Heart right ventricle (tissue), 16 donors: Measurements from ENCODE around the gene FRS3. TPM values are rescaled to one million over a fixed set of nuclear protein-coding genes. Genes with fewer than 3 reads are reported as not detected.

Experiments
- ATAC-seq, 8 donors: fragments of 200-7000 bp; cut with Tn5 transposase; one replicate each; pipeline ENCODE4 v1.9.1; 2020; ENCODE audit warnings: mild to moderate bottlenecking in 8 of 8, moderate library complexity in 8 of 8, moderate number of reproducible peaks in 1 of 8
- DNase-seq, 2 donors: peaks; one replicate each; pipeline ENCODE4 v3.0.0-alpha.2; 2020
- H3K27ac ChIP-seq, 10 donors: fragments of 200-600 bp; sonication (generic) in 2 of 10; one replicate each; pipeline versions ENCODE4 v1.5.0 to v1.8.0; 2020 to 2022; ENCODE audit warnings: mild to moderate bottlenecking in 3 of 10
- H3K27me3 ChIP-seq, 7 donors: fragments of 200-600 bp; one replicate each; pipeline ENCODE4 v1.8.0; 2021 to 2022; ENCODE audit warnings: mild to moderate bottlenecking in 2 of 7
- H3K36me3 ChIP-seq, 9 donors: fragments of 200-600 bp; sonication (generic) in 1 of 9; one replicate each; pipeline versions ENCODE4 v1.5.0 to v1.8.0; 2020 to 2022; ENCODE audit warnings: mild to moderate bottlenecking in 2 of 9
- H3K4me1 ChIP-seq, 9 donors: fragments of 200-600 bp; sonication (generic) in 1 of 9; one replicate each; pipeline versions ENCODE4 v1.5.0 to v1.8.0; 2020 to 2022; ENCODE audit warnings: mild to moderate bottlenecking in 4 of 9
- H3K4me3 ChIP-seq, 10 donors: fragments of 200-600 bp; sonication (generic) in 2 of 10; one replicate each; pipeline versions ENCODE4 v1.5.0 to v1.8.0; 2020 to 2022; ENCODE audit warnings: mild to moderate bottlenecking in 7 of 10, moderate library complexity in 2 of 10
- H3K9me3 ChIP-seq, 11 donors: fragments of 200-600 bp in 10 of 11; sonication (generic) in 2 of 11; one replicate each; pipeline versions ENCODE4 v1.5.0 to v1.8.0; 2013 to 2022; ENCODE audit warnings: mild to moderate bottlenecking in 2 of 11, control low read depth in 1 of 11, moderate library complexity in 1 of 11
- WGBS, 2 donors: extraction: QIAGEN DNeasy Blood & Tissue Kit; methylation state at CpG; one replicate each; pipeline ENCODE4 v1.1.7; 2013; ENCODE audit warnings: inconsistent platforms in 1 of 2; 5-methylcytosine and 5-hydroxymethylcytosine counted together
- intact Hi-C, 10 donors: fragments of 100-400 bp; cut with DNase I; formaldehyde crosslinking; loops; one replicate each; pipeline versions ENCODE4 v1.11.1 to v1.14.2; 2022
- polyA plus RNA-seq, 2 donors: library from polyadenylated mRNA; stranded (reverse); fragments of 200-250 nt; gene quantifications; one replicate each; pipeline ENCODE4 v1.2.3, GENCODE V29; 2013
- total RNA-seq, 10 donors: library from RNA; stranded (reverse); fragmentation: NEBNext Ultra II Directional in 3 of 10; extraction: Animal tissue kit (Norgen Biotek cat#: 25700) in 3 of 10; gene quantifications; one replicate each; pipeline versions ENCODE4 v1.2.1 to v1.2.4, GENCODE V29; 2021 to 2023
- TF ChIP-seq, protein P1 (sequence below), 9 donors: fragments of 200-600 bp; sonication (generic) in 2 of 9; IDR thresholded peaks; one replicate each; pipeline versions ENCODE4 v1.5.0 to v1.8.0; 2021 to 2022; ENCODE audit warnings: antibody characterized with exemption in 9 of 9, mild to moderate bottlenecking in 5 of 9, moderate library complexity in 1 of 9
- donor health status: Arrhythmogenic right ventricular cardiomyopathy.
- donor health status: ischemic (EF 13 %, LVEDD 7.1; RV severe dilation, severe dysfunction).
- donor health status: healthy with polysubstance abuse.
- donor health status: DM: no; HTN: yes; CAD: no.
- donor health status: DM: no; HTN: no; CAD: no.
- donor health status: ischemic (EF 25% LVEDD 6.9; RV normal size, moderate dysfunction).
- donor health status: ischemic (EF 25% LVEDD 5.7; RV mildly dilated, moderate dysfunction).
- donor health status: healthy.
- donor health status: DM: yes; HTN: yes; CAD: no.
- donor health status: Ischemic cardiomyopathy.
- donor health status: ischemic (EF 35%, LVEDD 5.7; RV mildly dilated, moderate dysfunction).
- donor health status: nonischemic (EF 11% LVEDD 7.7; RV severe dilation, severe dysfunction).
- donor health status: DM: yes; HTN: yes; CAD: no.
- donor health status: PGD.
- donor health status: ischemic (EF 29% LVEDD 5.4; RV normal size, mild dysfunction).
- donor health status: nonischemic (EF 23%, LVEDD 6.1; RV moderate dilation, normal function).

Gene FRS3
- total and polyA plus RNA-seq, 12 donors, result 2.8 to 8.7 (median 5.8) TPM

DNA sequence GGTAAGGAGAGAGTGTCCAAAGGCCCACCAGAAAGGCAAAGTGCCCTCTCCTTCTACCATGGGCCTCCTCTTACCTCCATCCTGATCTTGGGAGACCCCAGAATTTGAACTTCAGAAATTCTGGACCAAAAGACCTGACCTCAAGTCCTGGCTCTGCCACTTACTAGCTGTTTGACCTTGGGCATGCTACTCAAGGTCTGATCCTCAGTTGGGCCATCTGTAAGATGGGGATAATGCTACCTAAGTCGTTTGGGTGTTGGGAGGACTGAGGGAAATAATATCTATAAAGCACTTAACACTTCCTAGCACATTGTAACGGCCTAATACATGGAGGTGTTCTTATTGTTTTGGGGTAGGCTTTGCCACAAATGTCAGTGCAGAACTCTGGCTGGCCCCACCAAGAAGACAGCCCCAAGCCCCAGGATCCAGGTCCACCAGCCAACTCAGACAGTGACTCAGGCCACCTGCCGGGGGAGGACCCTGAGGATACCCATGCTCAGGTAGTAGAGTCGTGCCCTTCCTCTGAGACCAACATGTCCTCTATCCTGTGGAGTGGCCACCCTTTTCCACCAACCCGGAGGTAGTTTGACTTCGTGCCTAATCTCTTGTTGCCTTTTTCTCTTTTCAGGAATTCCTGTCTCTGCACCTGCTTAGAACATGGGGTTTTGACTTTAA is 3.5 kb upstream of the FRS3 start:
- ATAC-seq (no peak), DNase-seq (no peak)
- H3K27me3 ChIP-seq, result no peaks in the 10 kb centered on the region
- H3K4me3 ChIP-seq, result no peak overlapping the region
- H3K36me3 ChIP-seq, result peaks cover 0 to 22% (median 0%) of the 10 kb centered on the region in 9 donors
- H3K4me1 ChIP-seq, result peaks cover 22 to 70% (median 51%) of the 10 kb centered on the region in 9 donors
- intact Hi-C loops, result loop anchor here in 8 of 10 donors (5.0 to 10.0 kb wide), 8 partner anchors 46 to 432 kb away; partner anchors contain the start of genes MRPS10 (in 2 of the 8), USP49 (in 2 of the 8) and TFEB (in 1 of the 8)
- H3K27ac ChIP-seq, result peak overlapping the region in 1 of 10 donors; percentile 94
- H3K9me3 ChIP-seq, result no peaks in the 10 kb centered on the region
- TF ChIP-seq, protein P1, sequence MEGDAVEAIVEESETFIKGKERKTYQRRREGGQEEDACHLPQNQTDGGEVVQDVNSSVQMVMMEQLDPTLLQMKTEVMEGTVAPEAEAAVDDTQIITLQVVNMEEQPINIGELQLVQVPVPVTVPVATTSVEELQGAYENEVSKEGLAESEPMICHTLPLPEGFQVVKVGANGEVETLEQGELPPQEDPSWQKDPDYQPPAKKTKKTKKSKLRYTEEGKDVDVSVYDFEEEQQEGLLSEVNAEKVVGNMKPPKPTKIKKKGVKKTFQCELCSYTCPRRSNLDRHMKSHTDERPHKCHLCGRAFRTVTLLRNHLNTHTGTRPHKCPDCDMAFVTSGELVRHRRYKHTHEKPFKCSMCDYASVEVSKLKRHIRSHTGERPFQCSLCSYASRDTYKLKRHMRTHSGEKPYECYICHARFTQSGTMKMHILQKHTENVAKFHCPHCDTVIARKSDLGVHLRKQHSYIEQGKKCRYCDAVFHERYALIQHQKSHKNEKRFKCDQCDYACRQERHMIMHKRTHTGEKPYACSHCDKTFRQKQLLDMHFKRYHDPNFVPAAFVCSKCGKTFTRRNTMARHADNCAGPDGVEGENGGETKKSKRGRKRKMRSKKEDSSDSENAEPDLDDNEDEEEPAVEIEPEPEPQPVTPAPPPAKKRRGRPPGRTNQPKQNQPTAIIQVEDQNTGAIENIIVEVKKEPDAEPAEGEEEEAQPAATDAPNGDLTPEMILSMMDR (IDR thresholded peaks at IDR 0.05), result no peak
- 75 to 79% methylated on average over 6 of the region's 6 CpGs for WGBS, 2 donors

DNA sequence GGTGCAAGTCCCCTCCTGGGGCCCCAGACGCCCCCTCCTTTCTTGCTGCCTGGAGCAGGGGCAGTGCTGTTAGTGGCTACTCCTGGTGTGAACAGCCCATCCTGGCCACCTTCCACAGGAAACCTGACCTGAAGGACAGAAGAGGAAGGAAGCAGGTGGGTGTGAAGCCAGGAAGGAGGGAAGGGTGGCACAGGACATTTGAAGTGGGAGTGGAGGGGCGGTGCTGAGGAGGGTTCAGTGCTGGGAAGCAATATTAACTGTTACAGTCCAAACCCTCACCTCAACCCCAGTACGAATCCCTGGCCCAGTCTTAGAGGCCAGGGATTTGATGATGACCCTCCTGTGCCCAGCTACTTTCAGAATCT is 1.6 kb upstream of the FRS3 start:
- Histone ChIP-seq H3K4me3 (peak overlapping the region in 9 of 10 donors; percentile 65 to 99 (median 89)), H3K4me1 (peaks cover 22 to 69% (median 49%) of the 10 kb centered on the region in 9 donors), H3K9me3 (no peaks in the 10 kb centered on the region), H3K36me3 (peaks cover 0 to 32% (median 4%) of the 10 kb centered on the region in 9 donors), H3K27ac (peak overlapping the region; percentile 66 to 99 (median 94)), H3K27me3 (no peaks in the 10 kb centered on the region)
- TF ChIP-seq, protein P1 (IDR thresholded peaks at IDR 0.05), result no peak
- 12 to 16% methylated on average over 3 of the region's 3 CpGs for WGBS, 2 donors
- intact Hi-C loops, result loop anchor here in 9 of 10 donors (2.0 to 10.0 kb wide), 9 partner anchors 44 to 433 kb away; partner anchors contain the start of genes MRPS10 (in 2 of the 9), USP49 (in 2 of the 9) and TFEB (in 1 of the 9)
- DNase-seq (peak in 1 of 2 donors; percentile 47), ATAC-seq (peak in 5 of 8 donors; percentile 0 to 12 (median 1))

DNA sequence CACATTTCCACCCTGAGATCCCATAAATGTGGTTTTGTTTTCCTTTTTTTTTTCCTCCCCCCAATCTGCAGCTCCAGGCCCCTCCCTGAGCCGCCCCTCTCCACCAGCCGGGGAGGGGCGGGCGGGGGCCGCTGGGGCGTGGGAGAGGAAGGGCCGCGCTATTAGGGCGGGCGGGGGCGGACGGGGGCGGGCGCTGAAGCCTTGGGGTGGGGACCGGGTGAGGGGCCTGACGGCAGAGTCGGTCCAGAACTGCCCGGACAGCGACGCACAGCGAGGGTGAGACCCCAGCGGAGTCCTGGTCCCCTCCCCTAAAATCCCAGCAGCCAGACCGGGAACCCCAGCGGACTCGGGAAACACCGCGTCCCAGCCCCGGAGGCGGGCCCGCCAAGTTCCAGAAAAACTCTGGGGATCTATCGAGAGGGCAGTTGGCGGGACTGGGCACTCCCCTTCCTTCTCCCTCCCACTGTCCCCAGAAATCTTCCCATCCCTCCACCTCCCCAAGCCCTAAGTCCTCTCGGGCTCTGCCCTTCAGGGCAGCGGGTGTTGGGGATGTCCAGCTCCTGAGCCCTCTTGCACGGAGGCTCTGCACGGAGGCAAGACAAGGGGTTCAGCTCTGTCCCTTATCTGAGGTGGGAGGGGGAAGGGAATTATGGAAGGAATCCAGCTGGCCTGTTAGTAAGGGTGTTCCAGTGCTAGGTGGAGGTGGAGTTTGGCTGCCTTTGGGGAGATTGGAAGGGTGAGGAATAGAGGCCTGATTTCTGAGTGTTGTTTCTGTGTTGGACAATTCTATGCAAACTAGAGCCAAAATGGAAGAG is 1.1 kb upstream of the FRS3 start, which contains the start of gene PRICKLE4:
Gene PRICKLE4, plus strand, starts transcription at position 232 of the 815 bp plus-strand sequence. CDS start 2,692 bp downstream, outside the sequence.
- peak within 1 kb of the TSS; percentile 65 to 99 (median 90) for H3K4me3 ChIP-seq
- intact Hi-C loops, result loop anchor here (1.0 to 10.0 kb wide), 10 partner anchors 43 to 434 kb away; partner anchors contain the start of genes MRPS10 (in 2 of the 10), USP49 (in 2 of the 10) and TFEB (in 1 of the 10)
- WGBS, 2 donors, result 1 to 2% methylated on average over 24 to 36 of the region's 36 CpGs
- ATAC-seq (peak; percentile 39 to 81 (median 70)), DNase-seq (peak; percentile 63 to 73)
- peak within 1 kb of the TSS; percentile 66 to 99 (median 94) for H3K27ac ChIP-seq
- no peaks in the 10 kb centered on the region for H3K27me3 ChIP-seq
- peaks cover 0 to 37% (median 5%) of the 10 kb centered on the region in 9 donors for H3K36me3 ChIP-seq
- peaks cover 17 to 67% (median 43%) of the 10 kb centered on the region in 9 donors for H3K4me1 ChIP-seq
- no peaks in the 10 kb centered on the region for H3K9me3 ChIP-seq
- TF ChIP-seq, protein P1 (IDR thresholded peaks at IDR 0.05), result no peak

DNA sequence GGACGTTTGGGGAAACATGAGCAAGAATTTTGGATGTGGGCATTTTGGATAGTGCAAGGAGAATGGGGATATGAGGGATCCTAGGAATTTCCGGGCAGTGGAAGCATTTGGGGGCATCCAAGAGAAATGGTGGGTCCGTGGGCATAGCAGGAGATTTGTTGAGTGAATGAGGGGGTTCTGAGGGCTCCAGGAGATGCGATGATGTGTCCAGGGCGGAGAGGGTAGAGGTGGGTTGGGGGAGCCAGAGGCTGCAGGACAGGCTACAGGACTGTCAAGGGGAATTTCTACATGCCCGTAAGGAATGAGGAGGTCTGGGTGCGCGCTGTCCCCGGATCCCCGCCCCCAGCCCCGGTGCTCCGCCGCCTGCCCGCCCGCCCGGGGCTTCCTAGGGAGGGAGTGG is 364 bp downstream of the FRS3 start:
- peak overlapping the region; percentile 57 to 99 (median 88) for H3K4me3 ChIP-seq
- peaks cover 0 to 39% (median 17%) of the 10 kb centered on the region in 9 donors for H3K36me3 ChIP-seq
- no peaks in the 10 kb centered on the region for H3K27me3 ChIP-seq
- TF ChIP-seq, protein P1 (IDR thresholded peaks at IDR 0.05), result no peak
- peaks cover 11 to 53% (median 29%) of the 10 kb centered on the region in 9 donors for H3K4me1 ChIP-seq
- intact Hi-C loops, result loop anchor here in 8 of 10 donors (5.0 to 10.0 kb wide), 10 partner anchors 42 to 415 kb away; partner anchors contain the start of genes TFEB (in 3 of the 8) and GUCA1A (in 1 of the 8)
- DNase-seq (no peak), ATAC-seq (no peak)
- peak overlapping the region in 9 of 10 donors; percentile 29 to 94 (median 68) for H3K27ac ChIP-seq
- 1 to 3% methylated on average over 14 to 16 of the region's 16 CpGs for WGBS, 2 donors
- no peaks in the 10 kb centered on the region for H3K9me3 ChIP-seq
